Transverse colon (tissue), 4 donors: ENCODE results near the gene HOXB4. TPM values are rescaled to one million over a fixed set of nuclear protein-coding genes. Genes with fewer than 3 reads are reported as not detected.

ENCODE experiments used
- DNase-seq: peaks from one replicate; pipeline ENCODE4 v3.0.0-alpha.2; 2019
- H3K27ac ChIP-seq, 4 donors: fragments of 200-600 bp; sonication (generic); 2 replicates each; pipeline ENCODE4 v1.5.1; 2016 to 2018; ENCODE audit warnings: inconsistent platforms in 4 of 4
- H3K27me3 ChIP-seq: fragments of 200-600 bp; sonication (generic); 2 replicates; pipeline ENCODE4 v1.5.1; 2017; ENCODE audit warnings: inconsistent platforms
- H3K36me3 ChIP-seq, 4 donors: fragments of 200-600 bp; sonication (generic); 2 replicates each; pipeline ENCODE4 v1.5.1; 2017 to 2019; ENCODE audit warnings: inconsistent platforms in 4 of 4
- H3K4me1 ChIP-seq, 4 donors: fragments of 200-600 bp; sonication (generic); 2 replicates each; pipeline ENCODE4 v1.5.1; 2017 to 2020; ENCODE audit warnings: inconsistent platforms in 4 of 4
- H3K4me3 ChIP-seq, 4 donors: fragments of 200-600 bp; sonication (generic); 1 replicate in 1 of 4; 2 replicates in 3 of 4; pipeline versions ENCODE4 v1.5.1 to v1.6.1; 2017 to 2019; ENCODE audit warnings: inconsistent platforms in 4 of 4
- H3K9me3 ChIP-seq, 2 donors: fragments of 200-600 bp; sonication (generic); 2 replicates each; pipeline ENCODE4 v1.5.1; 2017 to 2019; ENCODE audit warnings: inconsistent platforms in 2 of 2
- CTCF ChIP-seq, 5 experiments: fragments of 200-600 bp in 3 of 5; fragments of 450-650 bp in 2 of 5; sonication (generic) in 3 of 5; IDR thresholded peaks; 1 replicate in 2 of 5; 2 replicates in 3 of 5; pipeline ENCODE4 v1.5.1; 2016 to 2017; ENCODE audit warnings: antibody characterized with exemption in 5 of 5, inconsistent platforms in 3 of 5, mild to moderate bottlenecking in 2 of 5, moderate library complexity in 1 of 5
- EP300 ChIP-seq: sonication (generic); formaldehyde crosslinking; IDR thresholded peaks from one replicate; pipeline ENCODE4 v1.6.1; 2017; ENCODE audit warnings: antibody characterized with exemption, low read depth
- POLR2A ChIP-seq: fragments of 450-650 bp; IDR thresholded peaks from one replicate; pipeline ENCODE4 v1.6.1; 2016; ENCODE audit warnings: antibody characterized with exemption, mild to moderate bottlenecking, moderate library complexity
- POLR2AphosphoS5 ChIP-seq, 3 donors: sonication (generic); formaldehyde crosslinking; IDR thresholded peaks; one replicate each; pipeline ENCODE4 v1.6.1; 2016; ENCODE audit warnings: antibody characterized with exemption in 3 of 3
- WGBS, 2 donors: methylation state at CpG; one replicate each; pipeline ENCODE4 v1.1.5; 2018; ENCODE audit warnings: low coverage in 1 of 2; 5-methylcytosine and 5-hydroxymethylcytosine counted together
- in situ Hi-C, 4 donors: fragments of 200-750 bp; cut with MboI; loops; one replicate each; pipeline versions ENCODE4 v1.15.0 to v1.15.1; 2017; ENCODE audit warnings: low sequenced_read_pairs in 3 of 4, low pct_ligation_motif_present in 1 of 4, low pct_unique_long_range_greater_than_20kb in 1 of 4
- intact Hi-C: fragments of 100-400 bp; cut with DNase I; formaldehyde crosslinking; loops from one replicate; pipeline ENCODE4 v1.15.1; 2023; ENCODE audit warnings: low total_unique reads
- total RNA-seq, 4 donors: library from RNA; depleted of rRNA; stranded (reverse); fragments of >200 nt; gene quantifications; one replicate each; pipeline ENCODE4 v1.1.0, GENCODE V29; 2016

Gene HOXB4
- total RNA-seq, 4 donors from 2014 or later: 1.9 to 4.8 (median 2.0) TPM; not detected in 1

GRCh38 chr17:48576479-48577309 lies 1.5 kb downstream of the HOXB4 start:
- intact Hi-C loops (loop anchor here (5.0 kb wide), 1 partner anchor 34 kb away; no protein-coding TSS in a partner anchor), in situ Hi-C loops (no loop called here)
- H3K9me3 ChIP-seq: no peaks in the 10 kb centered on the region
- DNase-seq: no peak
- H3K27ac ChIP-seq: peak overlapping the region; percentile 89 to 95 (median 92)
- peaks cover 30 to 92% (median 73%) of the 10 kb centered on the region in 4 donors for H3K4me1 ChIP-seq
- peaks cover 7% of the 10 kb centered on the region for H3K27me3 ChIP-seq
- WGBS, 2 donors: 33 to 37% methylated on average over 1 to 43 of the region's 43 CpGs
- H3K36me3 ChIP-seq: no peaks in the 10 kb centered on the region
- TF ChIP-seq EP300: no peak
- TF ChIP-seq POLR2A: no peak
- peak; percentile 5 to 36 (median 32) for TF ChIP-seq POLR2AphosphoS5 (IDR thresholded peaks at IDR 0.05)
- H3K4me3 ChIP-seq: peak overlapping the region; percentile 6 to 54 (median 46)

GRCh38 chr17:48575673-48576478 lies 2.3 kb downstream of the HOXB4 start:
- peak overlapping the region; percentile 89 to 95 (median 92) for H3K27ac ChIP-seq
- DNase-seq: no peak
- no peak for TF ChIP-seq EP300
- TF ChIP-seq POLR2A: no peak
- TF ChIP-seq POLR2AphosphoS5 (IDR thresholded peaks at IDR 0.05): no peak
- no peak for TF ChIP-seq CTCF (IDR thresholded peaks at IDR 0.05)
- in situ Hi-C loops (no loop called here), intact Hi-C loops (loop anchor here (5.0 kb wide), 1 partner anchor 34 kb away; no protein-coding TSS in a partner anchor)
- peaks cover 36 to 92% (median 71%) of the 10 kb centered on the region in 4 donors for H3K4me1 ChIP-seq
- H3K36me3 ChIP-seq: no peaks in the 10 kb centered on the region
- 17 to 54% methylated on average over 1 to 22 of the region's 22 CpGs for WGBS, 2 donors
- peaks cover 7% of the 10 kb centered on the region for H3K27me3 ChIP-seq
- peak overlapping the region; percentile 6 to 54 (median 46) for H3K4me3 ChIP-seq
- H3K9me3 ChIP-seq: no peaks in the 10 kb centered on the region

- Histone ChIP-seq H3K9me3 (no peaks in the 10 kb centered on the region), H3K4me3 (peak overlapping the region in 1 of 4 donors; percentile 28), H3K27me3 (peaks cover 7% of the 10 kb centered on the region), H3K4me1 (peaks cover 36 to 92% (median 71%) of the 10 kb centered on the region in 4 donors), H3K27ac (peak overlapping the region; percentile 89 to 95 (median 92)), H3K36me3 (no peaks in the 10 kb centered on the region)
- in situ Hi-C loops (no loop called here), intact Hi-C loops (loop anchor here (5.0 kb wide), 1 partner anchor 33 kb away; no protein-coding TSS in a partner anchor)
- no peak for TF ChIP-seq EP300
- DNase-seq: no peak
- WGBS, 2 donors: 52 to 63% methylated on average over 5 to 7 of the region's 7 CpGs
Observed at GRCh38 chr17:48575066-48575582, 3.0 kb downstream of the HOXB4 start.

GRCh38 chr17:48574505-48575065 lies 3.6 kb downstream of the HOXB4 start:
- peaks cover 3% of the 10 kb centered on the region for H3K27me3 ChIP-seq
- H3K9me3 ChIP-seq: no peaks in the 10 kb centered on the region
- H3K27ac ChIP-seq: peak overlapping the region; percentile 89 to 95 (median 92)
- no peaks in the 10 kb centered on the region for H3K36me3 ChIP-seq
- in situ Hi-C loops (no loop called here), intact Hi-C loops (loop anchor here (5.0 kb wide), 1 partner anchor 32 kb away; no protein-coding TSS in a partner anchor)
- TF ChIP-seq POLR2AphosphoS5 (IDR thresholded peaks at IDR 0.05) (no peak), POLR2A (no peak), CTCF (IDR thresholded peaks at IDR 0.05) (no peak), EP300 (no peak)
- whole genome bisulfite sequencing, 2 donors: 62 to 79% methylated on average over 6 to 8 of the region's 8 CpGs
- H3K4me3 ChIP-seq: peak overlapping the region in 1 of 4 donors; percentile 28
- DNase-seq: no peak
- peaks cover 36 to 92% (median 72%) of the 10 kb centered on the region in 4 donors for H3K4me1 ChIP-seq
